ENCODE results near the gene SORBS1.

The SORBS1 gene

GRCh38 chr10:95280637-95281036 lies 280.5 kb downstream of the SORBS1 start:
- POLR2A ChIA-PET, result no interaction called here
- no peak for DNase-seq (ENCODE audit: extremely low spot score)
- TF ChIP-seq, protein P1, sequence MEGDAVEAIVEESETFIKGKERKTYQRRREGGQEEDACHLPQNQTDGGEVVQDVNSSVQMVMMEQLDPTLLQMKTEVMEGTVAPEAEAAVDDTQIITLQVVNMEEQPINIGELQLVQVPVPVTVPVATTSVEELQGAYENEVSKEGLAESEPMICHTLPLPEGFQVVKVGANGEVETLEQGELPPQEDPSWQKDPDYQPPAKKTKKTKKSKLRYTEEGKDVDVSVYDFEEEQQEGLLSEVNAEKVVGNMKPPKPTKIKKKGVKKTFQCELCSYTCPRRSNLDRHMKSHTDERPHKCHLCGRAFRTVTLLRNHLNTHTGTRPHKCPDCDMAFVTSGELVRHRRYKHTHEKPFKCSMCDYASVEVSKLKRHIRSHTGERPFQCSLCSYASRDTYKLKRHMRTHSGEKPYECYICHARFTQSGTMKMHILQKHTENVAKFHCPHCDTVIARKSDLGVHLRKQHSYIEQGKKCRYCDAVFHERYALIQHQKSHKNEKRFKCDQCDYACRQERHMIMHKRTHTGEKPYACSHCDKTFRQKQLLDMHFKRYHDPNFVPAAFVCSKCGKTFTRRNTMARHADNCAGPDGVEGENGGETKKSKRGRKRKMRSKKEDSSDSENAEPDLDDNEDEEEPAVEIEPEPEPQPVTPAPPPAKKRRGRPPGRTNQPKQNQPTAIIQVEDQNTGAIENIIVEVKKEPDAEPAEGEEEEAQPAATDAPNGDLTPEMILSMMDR (IDR thresholded peaks at IDR 0.05; ENCODE audit: control extremely low read depth, extremely low read depth, low read depth, missing control alignments), result no peak
- CTCF ChIA-PET, result interaction anchor here (0.8 to 11.9 kb wide), 6 partner anchors 9 to 413 kb away, joined by 3 to 79 read pairs (median 4); partner anchors contain the start of gene TCTN3

DNA sequence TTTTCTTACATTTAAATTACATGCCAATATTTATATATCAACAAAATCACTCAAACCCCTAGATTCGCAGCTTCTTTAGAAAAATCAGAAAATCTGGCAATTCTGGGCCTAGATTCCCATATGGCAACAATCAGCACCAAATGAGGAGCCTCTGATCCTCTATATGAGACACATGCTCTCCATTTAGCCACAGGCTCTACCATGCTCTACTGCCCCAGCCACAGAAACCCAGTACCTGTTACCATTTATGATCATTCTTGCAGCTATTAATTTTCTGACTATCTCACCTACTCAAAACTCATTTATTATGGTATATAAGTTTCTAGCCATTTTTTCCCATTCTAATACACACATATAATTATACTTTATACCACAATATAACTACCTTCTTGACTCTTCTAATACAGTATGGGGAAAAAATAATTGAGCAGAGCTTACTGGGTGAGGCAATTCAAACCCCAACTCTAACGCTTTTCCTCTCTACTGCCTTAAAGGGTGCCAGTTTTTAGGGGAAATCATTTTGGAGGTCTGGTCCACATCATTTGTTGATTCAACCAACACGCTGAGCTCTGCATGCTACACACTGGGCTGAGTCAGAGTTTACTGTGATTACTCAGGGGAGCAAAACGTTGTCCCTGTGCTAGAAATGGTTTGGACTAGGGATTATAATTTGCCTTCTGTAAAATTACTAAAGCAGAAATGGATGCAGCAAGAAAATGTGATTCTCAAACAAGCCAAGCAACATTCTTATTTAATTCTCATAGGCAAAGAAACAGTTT lies 281.9 kb downstream of the SORBS1 start:
- ChIA-PET POLR2A (interaction anchor here (0.7 kb wide), 1 partner anchor 16 kb away, joined by 3 read pairs; no protein-coding TSS in a partner anchor), CTCF (interaction anchor here (0.9 to 11.9 kb wide), 9 partner anchors 10 to 95 kb away, joined by 3 to 79 read pairs (median 4); partner anchors contain the start of gene PDLIM1)
- no peak for DNase-seq (ENCODE audit: extremely low spot score)
- TF ChIP-seq, protein P1 (IDR thresholded peaks at IDR 0.05; ENCODE audit: control extremely low read depth, extremely low read depth, low read depth, missing control alignments), result no peak

DNA sequence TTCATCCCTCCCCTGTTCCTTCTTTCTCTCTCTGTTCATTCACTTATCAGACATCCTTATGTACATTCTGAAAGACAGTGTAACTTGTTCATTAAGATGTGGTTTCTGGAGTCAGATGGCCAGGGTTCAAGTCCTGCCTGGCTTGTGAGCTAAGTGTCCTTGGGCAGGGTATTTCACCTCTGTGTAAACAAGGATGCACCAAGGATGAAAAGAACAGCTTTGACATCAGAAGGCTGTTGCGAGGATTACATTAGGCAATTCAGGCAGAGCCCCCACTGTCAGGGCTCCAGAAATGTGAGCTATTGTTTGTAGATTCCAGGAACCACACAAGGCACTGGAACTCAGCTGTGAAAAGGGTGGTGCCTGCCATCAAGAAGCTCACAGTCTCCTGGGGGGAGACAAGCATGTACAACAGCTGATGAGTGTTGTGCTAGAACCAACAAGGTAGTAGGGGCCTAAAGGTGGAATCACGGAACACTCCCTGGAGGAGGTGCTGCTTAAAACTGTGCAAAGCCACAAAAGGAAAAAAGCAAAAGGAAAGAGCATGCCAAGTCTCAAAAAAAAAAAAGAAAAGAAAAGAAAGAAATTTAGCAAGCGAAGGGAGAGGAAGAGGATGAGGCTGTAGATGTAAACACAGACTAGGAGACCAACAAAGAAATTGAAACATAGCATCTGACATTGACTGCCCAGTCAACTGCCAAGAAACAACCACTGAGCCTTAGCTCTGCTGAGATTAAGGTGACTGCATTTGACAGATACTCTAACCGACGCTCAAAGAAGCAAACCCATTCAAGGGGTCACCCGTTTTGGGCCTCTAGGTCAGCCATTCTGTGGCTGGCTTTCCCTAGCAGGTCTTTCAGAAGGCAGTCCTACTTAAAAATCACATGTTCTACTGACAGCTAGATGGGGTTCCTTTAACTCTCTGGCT lies 282.8 kb downstream of the SORBS1 start:
- TF ChIP-seq, protein P1 (IDR thresholded peaks at IDR 0.05; ENCODE audit: control extremely low read depth, extremely low read depth, low read depth, missing control alignments), result no peak
- DNase-seq (ENCODE audit: extremely low spot score), result no peak
- ChIA-PET CTCF (interaction anchor here (1.0 to 11.9 kb wide), 8 partner anchors 10 to 94 kb away, joined by 3 to 79 read pairs (median 6); partner anchors contain the start of gene PDLIM1), POLR2A (interaction anchor here (0.7 kb wide), 1 partner anchor 17 kb away, joined by 3 read pairs; no protein-coding TSS in a partner anchor)

DNA sequence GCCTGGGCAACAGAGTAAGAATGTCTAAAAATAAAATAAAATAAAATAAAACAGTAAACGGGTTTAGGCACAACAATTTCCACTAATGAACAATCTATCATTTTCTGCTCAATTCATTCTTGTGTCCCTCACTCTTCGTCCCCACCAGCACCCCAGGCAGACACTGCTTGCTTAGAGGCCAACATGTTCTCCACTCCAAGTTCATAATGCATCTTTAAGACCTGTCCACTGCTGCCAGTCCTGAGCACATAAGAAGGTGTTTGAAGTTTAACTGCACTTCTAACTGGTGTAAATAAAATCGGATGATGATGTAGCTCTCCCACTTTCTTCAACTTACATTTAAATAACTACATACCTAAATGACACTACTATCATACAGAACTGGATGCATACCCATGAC lies 283.6 kb downstream of the SORBS1 start:
- TF ChIP-seq, protein P1 (IDR thresholded peaks at IDR 0.05; ENCODE audit: control extremely low read depth, extremely low read depth, low read depth, missing control alignments), result no peak
- ChIA-PET CTCF (interaction anchor here (0.8 to 11.9 kb wide), 9 partner anchors 11 to 96 kb away, joined by 3 to 79 read pairs (median 5); partner anchors contain the start of gene PDLIM1), POLR2A (no interaction called here)
- no peak for DNase-seq (ENCODE audit: extremely low spot score)

DNA sequence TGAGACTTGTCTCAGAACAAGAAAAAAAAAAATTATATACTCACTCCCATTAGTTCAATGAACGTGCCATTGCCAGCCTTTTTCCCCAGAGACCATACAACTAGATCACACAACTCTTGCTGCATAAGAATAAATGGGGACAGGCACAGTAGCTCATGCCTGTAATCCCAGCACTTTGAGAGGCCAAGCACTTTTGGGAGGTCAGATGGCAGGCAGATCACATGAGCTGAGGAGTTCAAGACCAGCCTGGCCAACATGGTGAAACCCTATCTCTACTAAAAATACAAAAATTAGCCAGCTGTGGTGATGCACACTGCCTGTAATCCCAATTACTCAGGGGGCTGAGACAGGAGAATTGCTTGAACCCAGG lies 284.0 kb downstream of the SORBS1 start:
- no peak for DNase-seq (ENCODE audit: extremely low spot score)
- ChIA-PET POLR2A (interaction anchor here (0.7 kb wide), 2 partner anchors 11 to 68 kb away, joined by 3 read pairs; no protein-coding TSS in a partner anchor), CTCF (interaction anchor here (0.8 to 11.9 kb wide), 8 partner anchors 12 to 96 kb away, joined by 3 to 79 read pairs (median 4); partner anchors contain the start of gene PDLIM1)
- TF ChIP-seq, protein P1 (IDR thresholded peaks at IDR 0.05; ENCODE audit: control extremely low read depth, extremely low read depth, low read depth, missing control alignments), result no peak
